GM23338 (cell line): ENCODE data around the gene TNC. TPM values are rescaled to one million over a fixed set of nuclear protein-coding genes. Genes with fewer than 3 reads are reported as not detected.

ENCODE experiments used
- ATAC-seq: fragments of 200-7000 bp; cut with Tn5 transposase; 3 replicates; pipeline ENCODE4 v1.9.1; 2020
- DNase-seq: peaks from one replicate; pipeline ENCODE4 v3.0.0-alpha.2; 2015; ENCODE audit warnings: low spot score
- H2AFZ ChIP-seq: fragments of 200-600 bp; sonication (generic); 2 replicates; pipeline ENCODE4 v1.8.0; 2016; ENCODE audit warnings: antibody characterized with exemption, mild to moderate bottlenecking, moderate library complexity
- H3F3A ChIP-seq: fragments of 200-600 bp; sonication (generic); replicated peaks from 2 replicates; pipeline ENCODE4 v1.8.0; 2017; ENCODE audit warnings: antibody characterized with exemption, mixed run types, low read depth
- H3K27ac ChIP-seq: fragments of 200-600 bp; sonication (generic); 2 replicates; pipeline ENCODE4 v1.6.1; 2016; ENCODE audit warnings: low read depth
- H3K27me3 ChIP-seq: fragments of 200-600 bp; sonication (generic); 2 replicates; pipeline ENCODE4 v1.8.0; 2016; ENCODE audit warnings: mild to moderate bottlenecking, mixed run types, moderate library complexity; ENCODE audit not compliant: insufficient read depth
- H3K36me3 ChIP-seq: fragments of 200-600 bp; sonication (generic); 2 replicates; pipeline ENCODE4 v1.8.0; 2016; ENCODE audit warnings: mild to moderate bottlenecking; ENCODE audit not compliant: insufficient read depth
- H3K4me1 ChIP-seq: fragments of 200-600 bp; sonication (generic); 2 replicates; pipeline ENCODE4 v1.8.0; 2016; ENCODE audit warnings: mild to moderate bottlenecking, moderate library complexity; ENCODE audit not compliant: insufficient read depth
- H3K4me2 ChIP-seq: fragments of 200-600 bp; sonication (generic); 2 replicates; pipeline ENCODE4 v1.7.1; 2017; ENCODE audit warnings: mixed run types
- H3K4me3 ChIP-seq: fragments of 200-600 bp; sonication (generic); 2 replicates; pipeline ENCODE4 v1.6.1; 2016; ENCODE audit warnings: mixed run types
- H3K79me2 ChIP-seq: fragments of 200-600 bp; sonication (generic); replicated peaks from 2 replicates; pipeline ENCODE4 v1.8.0; 2017; ENCODE audit warnings: mild to moderate bottlenecking; ENCODE audit not compliant: insufficient read depth
- H3K9me2 ChIP-seq: fragments of 200-600 bp; sonication (generic); 2 replicates; pipeline ENCODE4 v1.8.0; 2017; ENCODE audit not compliant: insufficient read depth
- H4K20me1 ChIP-seq: fragments of 200-600 bp; sonication (generic); replicated peaks from 2 replicates; pipeline ENCODE4 v1.8.0; 2017; ENCODE audit warnings: mild to moderate bottlenecking; ENCODE audit not compliant: insufficient read depth
- H3K27ac Mint-ChIP-seq: 2 replicates; pipeline ENCODE4 v1.8.0; 2020; ENCODE audit warnings: inconsistent platforms, mild to moderate bottlenecking, moderate library complexity, mixed read lengths
- H3K27me3 Mint-ChIP-seq: 3 replicates; pipeline ENCODE4 v1.8.0; 2022; ENCODE audit warnings: low read depth, mild to moderate bottlenecking, moderate library complexity, mixed read lengths, inconsistent platforms; ENCODE audit not compliant: insufficient read depth, poor library complexity
- H3K36me3 Mint-ChIP-seq: 3 replicates; pipeline ENCODE4 v1.8.0; 2021; ENCODE audit warnings: low read depth, mild to moderate bottlenecking, inconsistent platforms, moderate library complexity, mixed read lengths
- H3K4me1 Mint-ChIP-seq: 3 replicates; pipeline ENCODE4 v1.8.0; 2020; ENCODE audit warnings: mild to moderate bottlenecking, inconsistent platforms, mixed read lengths
- H3K4me3 Mint-ChIP-seq: 3 replicates; pipeline ENCODE4 v1.8.0; 2021; ENCODE audit warnings: moderate library complexity, mild to moderate bottlenecking, inconsistent platforms, mixed read lengths
- H3K9me3 Mint-ChIP-seq: 3 replicates; pipeline ENCODE4 v1.8.0; 2020; ENCODE audit warnings: moderate library complexity, mild to moderate bottlenecking, inconsistent platforms, mixed read lengths
- CTCF ChIP-seq, 2 experiments: fragments of 200-600 bp in 1 of 2; sonication (generic) in 1 of 2; conservative IDR thresholded peaks; 2 replicates each; pipeline versions ENCODE4 v1.5.1 to v1.6.1; 2016 to 2017; ENCODE audit warnings: antibody characterized with exemption in 2 of 2, low read depth in 2 of 2, mild to moderate bottlenecking in 2 of 2, moderate library complexity in 1 of 2
- POLR2AphosphoS5 ChIP-seq: IDR thresholded peaks from 2 replicates; pipeline ENCODE4 v1.6.1; 2016; ENCODE audit warnings: antibody characterized with exemption, low read depth
- ZNF114 ChIP-seq: fragments of 250-450 bp; sonication (Bioruptor Pico); IDR thresholded peaks from 2 replicates; pipeline ENCODE4 v1.5.0; 2020; ENCODE audit warnings: mild to moderate bottlenecking, moderate library complexity
- ZNF462 ChIP-seq: fragments of 250-450 bp; sonication (Bioruptor Pico); IDR thresholded peaks from 2 replicates; pipeline ENCODE4 v1.5.0; 2020; ENCODE audit warnings: mild to moderate bottlenecking, moderate library complexity
- long read RNA-seq: library from polyadenylated mRNA; unstranded; transcript quantifications from one replicate; pipeline ENCODE4 v2.0.0, GENCODE V29; 2020; ENCODE audit not compliant: unreplicated experiment
- polyA plus RNA-seq: library from polyadenylated mRNA; unstranded; fragments of >200 nt; fragmentation: Nextera tagmentation; extraction: Ambion mirVana; gene quantifications from 2 replicates; pipeline ENCODE4 v1.2.1, GENCODE V29; 2016
- total RNA-seq: library from RNA; depleted of rRNA; stranded (reverse); fragments of >200 nt; shearing (Covaris generic); gene quantifications from 2 replicates; pipeline ENCODE4 v1.2.3, GENCODE V29; 2014; rRNA removed

Gene TNC
- total RNA-seq (2.7 and 3.7 TPM in 2 replicates), polyA plus RNA-seq (0.89 and 1.0 TPM in 2 replicates)
- long read RNA-seq = 0 reads

GRCh38 chr9:115117999-115118878 is at the start of gene TNC:
Gene TNC (minus strand): TSS chr9:115118157. CDS start chr9:115091018, 27,139 bp downstream.
- no peaks in the 10 kb centered on the region for H3K36me3 Mint-ChIP-seq
- ATAC-seq (peak; percentile 95), DNase-seq (peak; percentile 81)
- no peaks in the 10 kb centered on the region for H3K9me3 Mint-ChIP-seq
- peak within 1 kb of the TSS; percentile 95 for H2AFZ ChIP-seq
- peak within 1 kb of the TSS; percentile 65 for H3K4me3 ChIP-seq
- no peak within 1 kb of the TSS for H3K27ac ChIP-seq
- H3F3A ChIP-seq = no peaks in the 10 kb centered on the region
- peak within 1 kb of the TSS; percentile 77 for H3K4me3 Mint-ChIP-seq
- peak within 1 kb of the TSS; percentile 86 for H3K4me2 ChIP-seq
- H4K20me1 ChIP-seq = no peaks in the 10 kb centered on the region
- TF ChIP-seq ZNF462 (CRISPR knock-in tag) = peak; percentile 34; the same call in 1 of the 2 replicates
- TF ChIP-seq ZNF114 (CRISPR knock-in tag) = peak; percentile 89; the same call in 1 of the 2 replicates
- no peak for TF ChIP-seq POLR2AphosphoS5
- no peak for TF ChIP-seq CTCF (conservative IDR thresholded peaks at IDR 0.05; ENCODE audit: low read depth in 2 of 2)
- H3K4me1 ChIP-seq = peaks cover 21% of the 10 kb centered on the region
- no peak within 1 kb of the TSS for H3K27ac Mint-ChIP-seq
- no peaks in the 10 kb centered on the region for H3K79me2 ChIP-seq
- H3K27me3 ChIP-seq = peaks cover 55% of the 10 kb centered on the region
- peaks cover 26% of the 10 kb centered on the region for H3K27me3 Mint-ChIP-seq
- 0 out of 2 replicates have a peak, but pooled peaks cover 9% of the 10 kb centered on the region for H3K9me2 ChIP-seq
- H3K36me3 ChIP-seq = no peaks in the 10 kb centered on the region
- peaks cover 27% of the 10 kb centered on the region for H3K4me1 Mint-ChIP-seq
